Activated CD4-positive, alpha-beta T cell treated with anti-CD3 and anti-CD28 coated beads for 24 hours (primary cell): ENCODE results near the gene OR2V1.
"Not testable (repeated sequence)": the region's sequence is repeated elsewhere in the genome, so short reads cannot be mapped to it uniquely, and the experiment has no call there.

Experiments used
- DNase-seq, 2 donors: peaks; one replicate each; pipeline ENCODE4 v3.0.0-alpha.2; 2020; ENCODE audit warnings: low read depth in 2 of 2

Gene OR2V1

DNA sequence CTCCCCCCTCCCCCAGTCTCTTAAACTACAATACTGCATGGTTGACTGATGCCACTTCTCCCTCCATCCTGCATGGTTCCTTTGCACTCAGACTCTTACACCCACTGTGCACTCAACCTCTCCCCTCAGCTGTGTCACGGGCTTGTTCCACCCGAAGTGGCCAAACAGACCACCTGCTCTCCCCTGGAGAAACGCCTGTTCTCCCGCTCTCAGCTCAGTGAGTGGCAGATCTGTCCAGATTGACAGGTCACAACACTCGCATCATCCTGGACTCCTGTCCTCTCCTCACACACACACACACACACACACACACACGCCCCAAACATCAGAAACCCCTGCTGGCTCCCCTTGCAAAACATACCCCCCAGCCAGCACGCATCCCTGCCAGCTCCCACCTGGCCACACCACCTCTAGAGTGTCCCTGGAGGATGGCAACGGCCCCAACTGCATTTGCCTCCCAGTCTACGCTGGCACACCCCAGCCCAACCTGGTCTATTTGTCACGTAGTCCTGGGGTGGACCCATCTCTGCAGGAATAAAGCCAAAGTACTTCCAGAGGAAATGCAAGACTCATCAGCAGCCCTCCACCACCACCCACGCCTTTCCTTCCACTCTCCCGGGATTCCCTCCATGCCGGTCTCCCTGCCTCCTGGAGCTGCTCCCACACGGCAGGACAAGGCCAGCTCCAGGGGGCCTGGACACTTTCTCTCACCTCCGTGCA is 2.9 kb downstream of the OR2V1 start:
- no peak for DNase-seq

DNA sequence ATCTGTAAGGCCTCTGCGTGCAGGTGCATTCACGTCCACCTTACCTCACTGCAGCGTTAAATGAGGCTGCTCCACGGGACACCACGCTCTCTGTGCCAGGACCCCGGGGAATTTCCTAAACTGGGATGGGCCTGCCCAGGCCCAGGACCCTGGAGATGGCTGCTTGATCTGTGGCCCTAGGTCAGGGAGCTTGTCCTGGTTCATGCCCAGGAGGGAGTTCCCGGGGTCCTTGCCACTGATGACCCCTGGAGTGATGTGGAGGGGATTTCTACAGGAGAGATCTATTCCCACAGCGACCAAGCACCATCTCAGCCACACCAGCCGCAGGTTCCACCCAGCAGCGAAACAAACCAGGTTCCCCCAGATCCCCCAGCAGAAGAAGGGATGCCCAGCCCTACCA is 3.5 kb downstream of the OR2V1 start:
- DNase-seq: no peak

DNA sequence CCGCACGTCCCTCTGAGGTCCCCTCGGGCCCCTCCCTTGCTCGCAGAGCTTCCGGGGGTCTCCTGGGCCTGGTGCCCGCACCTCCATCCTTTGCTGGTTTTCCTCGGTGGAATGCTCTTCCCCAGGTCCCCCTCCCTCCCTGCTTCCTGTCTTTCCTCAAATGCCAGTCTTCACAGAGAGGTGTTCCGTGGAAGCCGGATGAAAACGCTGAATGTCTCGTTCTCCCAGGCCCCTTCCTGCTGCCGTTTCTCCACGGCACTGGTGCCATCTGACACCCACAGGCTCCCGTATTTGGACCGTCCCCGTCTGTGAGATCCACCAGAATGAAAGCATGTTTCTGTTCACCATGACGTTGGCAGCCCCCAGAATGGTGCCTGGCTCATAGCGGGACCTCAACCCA is 4.1 kb downstream of the OR2V1 start:
- DNase-seq: no peak

DNA sequence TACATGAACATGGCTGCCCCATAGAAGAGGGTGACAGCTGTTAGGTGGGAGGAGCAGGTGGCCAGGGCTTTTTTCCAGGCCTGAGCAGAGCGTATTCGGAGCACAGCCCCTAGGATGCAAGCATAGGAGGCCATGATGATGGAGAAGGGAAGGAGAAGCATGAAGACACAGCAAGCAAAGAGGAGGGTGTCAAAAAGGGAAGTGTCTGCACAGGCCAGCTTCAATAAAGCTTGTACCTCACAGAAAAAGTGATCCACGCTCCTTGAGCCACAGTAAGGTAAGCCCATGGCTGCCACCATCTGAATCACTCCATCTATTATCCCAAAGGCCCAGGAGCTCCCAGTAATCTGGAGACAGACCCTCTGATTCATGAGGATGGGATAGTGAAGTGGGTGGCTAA is 6.4 kb downstream of the OR2V1 start:
- no peak for DNase-seq

DNA sequence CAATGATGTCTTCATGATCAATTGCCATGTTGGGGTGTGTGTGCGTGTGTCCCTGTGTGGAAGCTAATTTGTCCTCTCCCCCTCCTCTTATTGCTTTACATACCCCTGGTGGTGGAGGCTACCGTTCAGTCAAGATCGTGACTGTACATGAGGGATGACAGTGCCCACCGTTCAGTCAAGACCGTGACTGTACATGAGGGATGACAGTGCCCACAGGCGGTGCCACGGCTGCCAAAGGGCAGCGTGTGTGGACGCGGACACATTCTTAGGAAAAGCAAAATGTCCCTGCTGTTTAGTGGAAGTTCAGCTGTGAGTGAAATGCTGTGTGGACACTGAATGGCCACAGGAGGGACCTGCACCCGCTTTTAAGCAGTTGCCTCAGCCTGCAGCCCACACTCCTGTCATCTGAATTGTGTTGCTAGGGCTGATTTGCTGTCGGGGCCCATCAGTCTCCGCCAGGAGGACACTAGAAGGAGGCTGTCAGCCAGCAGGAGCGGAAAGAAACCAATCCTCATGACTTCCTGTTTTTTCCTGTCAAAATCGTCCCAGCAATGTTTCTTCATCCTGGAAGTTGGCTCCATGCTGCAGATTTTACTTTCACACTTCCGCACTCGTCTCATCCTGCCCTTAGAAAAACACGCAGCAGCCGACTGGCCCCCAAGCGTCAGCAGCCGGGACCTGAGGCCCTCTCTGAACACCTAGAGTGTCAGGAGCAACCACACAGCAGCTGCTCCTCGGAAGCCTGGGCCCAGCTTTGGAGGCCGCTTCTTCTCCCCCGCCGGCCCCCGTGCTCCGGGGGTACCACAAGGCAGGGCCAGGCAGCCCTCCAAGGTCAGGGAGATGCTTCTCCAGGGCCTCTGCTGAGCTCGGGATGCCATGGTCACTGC is 9.1 kb downstream of the OR2V1 start:
- no peak for DNase-seq

DNA sequence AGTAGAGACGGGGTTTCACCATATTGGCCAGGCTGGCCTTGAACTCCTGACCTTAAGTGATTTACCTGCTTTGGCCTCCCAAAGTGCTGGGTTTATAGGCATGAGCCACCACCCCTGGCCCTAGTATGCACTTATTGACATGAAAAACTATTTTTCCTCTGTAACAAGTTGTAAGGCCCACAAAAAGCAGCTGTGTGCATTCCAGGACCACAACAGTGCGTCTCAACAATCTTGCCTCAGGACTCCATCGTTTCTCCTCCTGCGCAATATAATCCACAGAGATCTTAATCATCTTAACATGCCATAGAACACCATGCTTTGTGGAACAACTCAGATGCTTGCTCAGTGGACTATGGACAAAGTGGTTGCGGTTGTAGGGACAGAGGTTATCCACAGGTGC is 10.2 kb downstream of the OR2V1 start:
- DNase-seq: no peak

DNA sequence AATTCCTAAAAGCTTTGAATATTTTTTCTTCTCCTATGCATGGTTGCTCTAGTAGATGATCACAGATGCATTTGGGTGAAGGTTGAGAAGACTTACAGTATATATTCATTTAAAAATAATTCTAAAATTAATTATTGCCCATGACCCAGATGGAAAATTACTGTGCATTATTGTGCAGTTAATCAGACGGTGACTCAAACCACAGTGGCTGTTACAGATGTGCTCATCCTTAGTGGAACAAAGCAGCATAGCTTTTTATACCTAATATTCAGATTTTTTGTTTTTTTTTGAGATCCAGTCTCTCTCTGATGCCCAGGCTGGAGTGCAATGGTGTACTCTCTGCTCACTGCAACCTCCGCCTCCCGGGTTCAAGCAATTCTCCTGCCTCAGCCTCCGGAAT is 10.7 kb downstream of the OR2V1 start:
- no peak for DNase-seq

DNA sequence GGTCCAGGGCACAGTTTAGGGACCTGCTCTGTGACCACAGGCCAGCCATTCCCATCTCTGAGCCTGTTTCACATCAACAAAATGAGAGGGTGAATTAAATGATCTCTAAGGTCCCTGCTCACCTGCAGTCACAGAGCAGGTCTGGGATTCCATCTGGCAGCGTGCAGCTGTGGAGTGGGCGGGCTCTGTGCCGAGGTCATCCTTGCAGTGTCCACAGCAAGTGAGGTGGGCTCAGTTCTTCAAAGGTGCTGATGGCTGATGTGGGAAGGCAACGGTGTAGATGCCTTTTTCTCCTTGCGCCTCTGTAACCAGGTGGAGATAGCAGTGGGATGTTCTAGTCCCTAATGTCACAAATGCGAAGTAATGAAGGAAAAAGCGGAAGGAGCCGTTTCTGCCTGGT is 11.9 kb downstream of the OR2V1 start:
- no peak for DNase-seq

DNA sequence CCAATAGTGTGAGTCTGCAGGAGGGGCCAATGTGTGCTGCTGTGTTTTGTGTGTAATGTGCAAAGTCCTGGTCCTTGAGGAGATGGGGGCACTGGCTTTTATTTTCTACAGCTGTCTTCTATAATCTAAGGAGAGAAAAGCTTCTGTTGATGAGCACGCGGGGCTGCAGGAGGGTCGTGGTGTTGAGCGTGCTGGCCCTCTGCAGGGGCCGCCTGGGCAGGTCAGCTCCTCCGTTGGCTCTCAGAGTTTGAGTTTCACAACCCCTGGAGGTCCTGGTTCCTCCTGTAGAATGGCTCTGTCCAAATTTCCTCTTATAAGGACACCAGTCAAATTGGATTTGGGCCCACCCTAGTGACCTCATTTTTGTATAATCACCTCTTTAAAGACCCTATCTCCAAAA is 12.6 kb downstream of the OR2V1 start:
- no peak for DNase-seq

DNA sequence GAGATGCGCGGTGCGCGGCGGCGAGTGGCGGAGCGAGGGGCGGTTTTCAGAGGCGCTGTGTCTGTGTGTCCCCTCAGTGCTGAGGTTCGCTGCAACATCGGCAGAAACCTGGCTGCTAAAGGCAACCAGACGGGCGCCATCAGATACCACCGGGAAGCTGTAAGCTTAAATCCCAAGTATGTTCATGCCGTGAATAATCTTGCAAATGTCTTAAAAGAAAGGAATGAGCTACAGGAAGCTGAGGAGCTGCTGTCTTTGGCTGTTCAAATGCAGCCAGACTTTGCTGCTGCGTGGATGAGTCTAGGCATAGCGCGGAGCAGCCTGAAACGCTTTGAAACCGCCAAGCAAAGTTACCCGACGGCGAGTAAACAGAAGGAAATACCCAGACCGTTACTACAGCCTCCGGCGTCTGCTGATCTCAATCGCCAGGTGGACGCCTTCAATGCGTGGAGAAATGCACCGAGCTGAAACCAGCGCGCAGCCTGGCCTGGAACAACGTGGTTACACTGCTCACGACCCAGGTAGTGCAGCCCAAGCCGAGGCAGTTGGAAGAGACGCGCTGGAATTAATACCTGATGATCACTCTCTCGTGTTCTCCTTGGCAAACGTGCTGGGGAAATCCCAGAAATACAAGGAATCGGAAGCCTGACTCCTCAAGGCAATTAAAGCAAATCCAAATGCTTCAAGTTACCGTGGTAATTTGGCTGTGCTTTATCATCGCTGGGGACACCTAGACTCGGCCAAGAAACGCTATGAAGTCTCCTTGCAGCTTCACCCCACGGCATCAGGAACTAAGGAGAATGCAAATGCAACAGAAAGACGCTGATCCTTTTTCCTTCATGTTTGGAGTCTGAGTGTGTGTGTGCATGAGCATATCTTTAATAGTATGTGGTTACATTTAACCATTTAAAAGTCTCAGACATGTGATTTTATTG is 15.9 kb downstream of the OR2V1 start:
- no peak for DNase-seq

DNA sequence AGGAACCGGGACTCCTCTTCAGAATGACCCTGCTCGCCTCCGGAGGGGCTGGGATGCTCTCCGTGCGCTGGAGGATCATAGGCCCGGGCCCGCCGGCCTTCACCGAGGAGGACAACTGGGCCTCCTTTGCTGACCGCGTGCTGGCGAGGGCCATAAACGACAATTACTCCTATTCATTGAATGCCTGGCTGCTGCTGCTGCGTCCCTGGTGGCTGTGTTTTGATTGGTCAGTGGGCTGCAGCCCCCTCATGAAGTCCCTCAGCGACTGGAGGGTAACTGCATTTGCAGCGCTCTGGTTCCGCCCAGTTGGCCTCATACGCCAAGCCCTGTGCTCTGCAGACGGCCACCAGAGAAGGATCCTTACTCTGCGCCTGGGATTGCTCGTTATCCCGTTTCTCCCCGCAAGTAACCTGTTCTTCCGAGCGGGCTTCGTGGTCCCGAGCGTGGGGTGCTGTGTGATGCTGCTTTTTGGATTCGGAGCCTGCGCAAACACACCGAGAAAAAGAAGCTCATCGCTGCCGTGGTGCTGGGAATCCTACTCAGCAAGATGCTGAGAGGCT is 16.6 kb downstream of the OR2V1 start:
- DNase-seq: no peak

DNA sequence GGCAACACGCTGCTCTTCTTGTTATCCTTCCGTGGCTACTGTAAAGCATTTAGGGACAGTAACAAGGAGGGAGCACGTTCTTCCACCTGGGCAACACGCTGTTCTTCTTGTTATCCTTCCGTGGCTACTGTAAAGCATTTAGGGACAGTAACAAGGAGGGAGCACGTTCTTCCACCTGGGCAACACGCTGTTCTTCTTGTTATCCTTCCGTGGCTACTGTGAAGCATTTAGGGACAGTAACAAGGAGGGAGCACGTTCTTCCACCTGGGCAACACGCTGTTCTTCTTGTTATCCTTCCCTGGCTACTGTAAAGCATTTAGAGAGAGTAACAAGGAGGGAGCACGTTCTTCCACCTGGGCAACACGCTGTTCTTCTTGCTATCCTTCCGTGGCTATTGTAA is 17.4 kb downstream of the OR2V1 start:
- DNase-seq: not testable (repeated sequence)

DNA sequence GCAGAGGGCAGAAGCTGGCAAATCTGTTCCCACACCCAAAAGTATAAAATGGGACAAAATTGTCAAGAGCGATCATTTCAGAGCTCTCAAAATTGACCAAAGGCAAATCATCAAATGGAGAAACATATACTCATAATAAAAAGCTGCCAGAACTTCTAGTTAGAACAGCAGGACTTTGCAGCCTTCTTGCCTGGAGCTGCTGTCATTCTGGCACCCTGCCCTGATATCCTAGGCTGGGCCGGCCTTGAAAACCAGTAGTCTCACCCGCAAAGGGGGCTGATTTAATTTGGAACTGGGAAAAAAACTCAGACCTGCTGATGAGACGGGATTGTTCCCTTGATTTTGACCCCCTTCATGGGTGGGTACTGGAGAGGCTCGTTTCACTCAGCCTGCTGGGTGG is 18.5 kb downstream of the OR2V1 start:
- DNase-seq: no peak

DNA sequence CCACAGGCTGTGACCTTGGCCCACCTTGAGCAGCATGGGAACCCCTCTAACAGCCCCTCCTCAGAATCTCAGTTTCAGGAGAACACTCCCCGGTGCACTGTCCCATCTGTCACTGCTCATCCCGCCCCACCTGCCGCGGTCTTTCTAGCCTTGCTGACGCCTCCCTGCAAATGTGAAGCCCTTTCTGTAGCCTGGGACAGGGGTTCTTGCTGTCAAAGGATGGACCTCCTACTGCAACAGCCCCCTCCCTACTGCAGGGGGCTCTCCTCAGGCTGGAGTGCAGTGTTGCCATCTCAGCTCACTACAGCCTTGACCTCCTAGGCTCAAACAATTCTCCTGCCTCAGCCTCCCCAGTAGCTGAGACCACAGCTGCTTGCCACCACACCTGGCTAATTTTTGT is 20.0 kb downstream of the OR2V1 start:
- DNase-seq: no peak

DNA sequence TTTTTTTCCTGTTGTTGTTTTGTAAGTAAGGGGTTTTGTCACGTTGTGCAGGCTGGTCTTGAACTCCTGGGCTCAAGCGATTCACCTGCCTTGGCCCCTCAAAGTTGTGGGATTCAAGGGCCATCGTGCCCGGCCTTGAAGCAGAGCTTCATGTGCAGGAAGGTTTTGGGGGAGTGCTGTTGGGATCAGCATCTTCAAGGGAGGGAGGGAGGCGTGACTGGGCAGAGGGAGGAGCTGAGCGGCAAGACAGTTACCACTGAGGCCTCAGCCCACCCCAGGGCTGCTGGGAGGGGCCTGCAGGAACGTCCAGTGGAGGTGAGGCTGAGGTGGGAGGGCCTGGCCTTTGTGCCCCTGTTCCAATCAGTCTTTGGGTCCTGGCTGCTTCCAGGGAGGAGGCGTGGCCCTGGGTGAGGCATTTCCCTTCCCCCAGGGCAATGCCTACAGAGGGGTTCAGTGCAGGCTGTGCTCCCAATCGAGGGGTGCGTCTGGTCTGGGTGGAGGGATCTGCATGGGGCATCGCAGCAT is 21.4 kb downstream of the OR2V1 start:
- no peak for DNase-seq

DNA sequence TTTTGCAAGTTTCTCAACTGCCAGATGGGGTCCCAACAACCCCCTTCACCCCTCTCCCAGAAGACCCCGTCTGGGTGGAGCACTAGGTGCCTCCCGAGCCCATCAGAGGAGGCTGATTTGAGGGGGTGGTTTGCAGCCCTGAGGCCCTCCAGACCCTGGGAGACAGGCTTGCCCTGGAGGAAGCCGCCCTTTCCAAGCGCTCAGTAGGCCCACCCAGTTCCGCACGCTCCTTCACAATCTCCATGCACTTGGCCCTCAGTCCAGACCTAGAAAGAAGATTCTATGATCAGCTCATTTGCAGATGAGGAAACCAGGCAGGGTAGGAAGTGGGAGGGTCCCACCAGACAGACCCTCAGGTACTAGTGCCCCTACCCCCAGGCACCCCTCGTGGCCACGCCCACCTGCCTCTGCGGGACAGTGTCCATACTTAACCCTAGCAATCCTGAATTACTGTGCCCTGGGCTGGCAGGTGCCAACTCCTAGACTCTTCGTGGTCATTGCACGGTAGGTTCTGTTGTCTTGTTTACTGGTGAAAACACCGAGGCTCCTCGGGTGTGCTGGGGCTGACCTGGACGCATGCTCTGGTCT is 22.3 kb downstream of the OR2V1 start:
- no peak for DNase-seq

DNA sequence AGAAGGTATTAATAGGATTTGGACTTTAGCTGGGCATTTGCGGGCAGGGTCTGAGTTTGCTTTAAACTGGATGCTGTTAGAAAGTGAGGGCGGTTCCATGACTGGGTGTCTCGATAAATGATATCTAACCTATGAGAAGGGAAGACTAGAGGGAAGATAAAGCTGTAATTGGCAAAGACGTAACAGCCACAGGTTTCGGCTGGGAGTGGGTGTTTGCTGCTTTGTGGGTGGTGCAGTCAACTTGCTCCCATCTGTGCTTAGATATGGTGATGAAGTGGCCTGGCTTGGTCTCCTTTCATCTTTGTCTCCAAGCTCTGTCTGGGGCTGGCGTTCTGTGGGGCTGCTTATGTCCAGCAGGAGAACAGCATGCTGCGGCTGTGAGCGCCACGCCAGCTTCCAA is 23.3 kb downstream of the OR2V1 start:
- no peak for DNase-seq

DNA sequence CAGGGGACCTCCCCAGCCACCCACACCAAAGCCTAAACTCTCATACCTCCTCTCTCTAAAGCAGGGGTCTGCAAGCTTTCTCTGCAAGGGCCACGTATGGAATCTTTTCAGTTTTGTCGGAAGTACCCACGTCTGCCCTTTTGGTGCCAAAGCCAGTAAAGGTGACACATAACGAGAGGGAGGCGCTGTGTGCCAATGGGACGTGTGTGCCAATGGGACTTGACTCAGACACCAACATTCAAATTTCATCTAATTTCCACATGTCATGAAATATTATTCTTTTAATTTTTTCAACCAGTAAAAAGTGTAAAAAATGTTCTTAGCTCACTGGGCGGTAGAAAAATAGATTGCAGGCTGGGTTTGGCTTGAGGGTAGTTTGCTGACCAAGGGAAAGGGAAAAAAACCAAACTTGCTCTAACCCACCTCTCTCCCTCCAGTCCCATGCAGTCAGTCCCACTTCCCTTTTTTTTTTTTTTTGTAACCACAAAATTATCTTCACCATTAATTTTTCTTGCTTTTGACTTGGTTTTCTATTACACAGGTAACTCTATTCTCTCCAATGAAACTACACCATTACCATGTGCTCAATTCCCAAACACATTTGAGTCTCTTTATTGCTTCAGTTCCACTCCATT is 25.5 kb downstream of the OR2V1 start:
- no peak for DNase-seq

DNA sequence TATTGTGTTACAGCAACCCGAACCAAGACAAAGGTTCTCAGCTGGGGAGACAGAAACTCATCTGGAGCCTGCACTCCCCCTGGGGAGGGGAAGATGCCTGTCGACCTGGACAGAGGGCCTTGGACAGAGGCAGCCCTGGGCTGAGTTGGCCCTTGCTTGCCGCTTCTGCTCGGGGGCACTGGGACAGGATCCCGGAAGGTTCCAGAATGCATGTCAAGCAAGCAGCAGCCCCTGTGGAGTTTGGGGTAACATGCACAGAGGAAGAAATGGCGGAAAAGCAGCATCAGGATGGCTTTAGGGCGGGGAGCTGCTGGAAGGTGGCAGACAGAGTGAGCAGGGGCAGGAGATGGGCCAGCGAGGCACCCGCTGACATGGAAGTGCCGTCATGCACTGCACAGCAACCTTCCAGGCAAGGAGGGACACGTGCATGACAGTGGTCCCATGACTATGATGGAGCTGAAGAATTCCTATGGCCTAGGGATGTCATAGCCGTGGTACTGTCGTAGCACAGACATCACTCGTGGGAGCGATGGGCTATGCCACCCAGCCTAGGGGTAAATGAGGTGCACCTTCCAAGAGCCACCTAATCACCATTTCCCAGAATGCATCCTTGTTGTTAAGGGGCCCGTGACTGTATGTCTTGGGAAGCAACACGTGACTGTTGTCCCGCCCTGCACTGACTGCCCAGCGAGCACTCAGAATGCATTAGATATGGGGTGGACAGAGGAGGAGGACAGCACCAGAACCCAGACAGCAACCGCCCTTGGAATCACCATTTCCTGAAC is 26.2 kb downstream of the OR2V1 start:
- DNase-seq: not testable (repeated sequence)

DNA sequence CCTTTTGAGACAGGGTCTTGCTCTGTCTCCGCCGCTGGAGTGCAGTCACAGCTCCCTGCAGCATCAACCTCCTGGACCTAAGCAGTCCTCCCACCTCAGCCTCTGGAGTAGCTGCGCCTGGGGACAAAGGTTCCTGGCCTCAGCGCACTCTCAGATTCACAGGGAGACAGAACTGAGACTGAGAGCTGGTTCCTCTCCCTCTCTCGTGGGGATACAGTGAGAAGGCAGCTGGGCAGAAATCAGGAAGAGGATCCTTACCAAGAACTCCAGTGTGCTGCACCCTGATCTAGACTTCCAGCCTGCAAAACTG is 26.8 kb downstream of the OR2V1 start:
- DNase-seq: not testable (repeated sequence)
